Measurements from ENCODE around the gene PCDHGC3.

Gene PCDHGC3

GRCh38 chr5:141485321-141486055 lies 9.7 kb downstream of the PCDHGC3 start:
- no peak for DNase-seq

DNA sequence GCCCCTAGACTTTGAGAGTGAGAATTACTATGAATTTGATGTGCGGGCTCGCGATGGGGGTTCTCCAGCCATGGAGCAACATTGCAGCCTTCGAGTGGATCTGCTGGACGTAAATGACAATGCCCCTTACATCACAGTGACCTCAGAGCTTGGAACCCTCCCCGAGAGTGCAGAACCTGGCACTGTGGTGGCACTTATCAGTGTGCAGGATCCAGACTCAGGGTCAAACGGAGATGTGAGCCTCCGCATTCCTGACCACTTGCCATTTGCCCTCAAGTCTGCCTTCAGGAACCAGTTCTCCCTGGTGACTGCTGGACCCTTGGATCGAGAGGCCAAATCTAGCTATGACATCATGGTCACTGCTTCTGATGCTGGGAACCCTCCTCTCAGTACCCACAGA lies 10.3 kb downstream of the PCDHGC3 start:
- DNase-seq: no peak

- no peak for DNase-seq
These were observed 11.4 kb downstream of the PCDHGC3 start for GRCh38 chr5:141487131-141487530.

GRCh38 chr5:141488591-141489561 lies 13.1 kb downstream of the PCDHGC3 start, which contains the start of gene PCDHGC5:
TSS of gene PCDHGC5 (plus strand) at chr5:141489081. CDS start at chr5:141489241, 160 bp downstream.
- no peak for DNase-seq

- DNase-seq: no peak
These were observed 14.1 kb downstream of the PCDHGC3 start for GRCh38 chr5:141489841-141490240.

- no peak for DNase-seq
These were observed 14.5 kb downstream of the PCDHGC3 start for GRCh38 chr5:141490271-141490670.

DNA sequence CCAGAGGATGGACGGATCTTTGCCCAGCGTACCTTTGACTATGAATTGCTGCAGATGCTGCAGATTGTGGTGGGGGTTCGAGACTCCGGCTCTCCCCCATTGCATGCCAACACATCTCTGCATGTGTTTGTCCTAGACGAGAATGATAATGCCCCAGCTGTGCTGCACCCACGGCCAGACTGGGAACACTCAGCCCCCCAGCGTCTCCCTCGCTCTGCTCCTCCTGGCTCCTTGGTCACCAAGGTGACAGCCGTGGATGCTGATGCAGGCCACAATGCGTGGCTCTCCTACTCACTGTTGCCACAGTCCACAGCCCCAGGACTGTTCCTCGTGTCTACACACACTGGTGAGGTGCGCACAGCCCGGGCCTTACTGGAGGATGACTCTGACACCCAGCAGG lies 15.0 kb downstream of the PCDHGC3 start:
- DNase-seq: no peak

DNA sequence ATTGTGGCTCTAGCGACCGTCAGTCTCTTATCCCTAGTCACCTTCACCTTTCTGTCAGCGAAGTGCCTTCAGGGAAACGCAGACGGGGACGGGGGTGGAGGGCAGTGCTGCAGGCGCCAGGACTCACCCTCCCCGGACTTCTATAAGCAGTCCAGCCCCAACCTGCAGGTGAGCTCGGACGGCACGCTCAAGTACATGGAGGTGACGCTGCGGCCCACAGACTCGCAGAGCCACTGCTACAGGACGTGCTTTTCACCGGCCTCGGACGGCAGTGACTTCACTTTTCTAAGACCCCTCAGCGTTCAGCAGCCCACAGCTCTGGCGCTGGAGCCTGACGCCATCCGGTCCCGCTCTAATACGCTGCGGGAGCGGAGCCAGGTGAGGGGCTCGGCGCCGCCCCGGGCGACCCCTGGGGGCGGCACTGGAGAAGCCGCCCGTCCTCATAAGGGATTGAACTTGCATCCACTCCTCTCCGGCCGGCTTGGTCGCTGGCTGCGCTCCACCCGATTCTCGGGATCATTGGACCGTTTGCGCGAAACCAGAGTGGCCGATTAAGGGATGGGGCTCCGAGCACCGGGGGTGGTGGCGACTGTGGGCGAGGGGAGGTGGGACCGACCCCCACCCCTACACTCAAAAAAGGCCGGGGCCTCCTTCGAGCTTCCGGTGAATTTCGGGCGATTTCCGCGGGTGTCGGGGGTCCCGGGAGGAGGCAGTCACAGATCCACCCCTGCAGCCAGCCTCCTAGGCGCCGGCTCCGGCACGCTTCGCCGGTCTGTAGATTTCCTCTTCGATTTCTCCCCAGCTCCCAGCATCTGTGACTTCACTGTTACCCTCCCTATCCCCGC lies 15.8 kb downstream of the PCDHGC3 start:
- no peak for DNase-seq

DNA sequence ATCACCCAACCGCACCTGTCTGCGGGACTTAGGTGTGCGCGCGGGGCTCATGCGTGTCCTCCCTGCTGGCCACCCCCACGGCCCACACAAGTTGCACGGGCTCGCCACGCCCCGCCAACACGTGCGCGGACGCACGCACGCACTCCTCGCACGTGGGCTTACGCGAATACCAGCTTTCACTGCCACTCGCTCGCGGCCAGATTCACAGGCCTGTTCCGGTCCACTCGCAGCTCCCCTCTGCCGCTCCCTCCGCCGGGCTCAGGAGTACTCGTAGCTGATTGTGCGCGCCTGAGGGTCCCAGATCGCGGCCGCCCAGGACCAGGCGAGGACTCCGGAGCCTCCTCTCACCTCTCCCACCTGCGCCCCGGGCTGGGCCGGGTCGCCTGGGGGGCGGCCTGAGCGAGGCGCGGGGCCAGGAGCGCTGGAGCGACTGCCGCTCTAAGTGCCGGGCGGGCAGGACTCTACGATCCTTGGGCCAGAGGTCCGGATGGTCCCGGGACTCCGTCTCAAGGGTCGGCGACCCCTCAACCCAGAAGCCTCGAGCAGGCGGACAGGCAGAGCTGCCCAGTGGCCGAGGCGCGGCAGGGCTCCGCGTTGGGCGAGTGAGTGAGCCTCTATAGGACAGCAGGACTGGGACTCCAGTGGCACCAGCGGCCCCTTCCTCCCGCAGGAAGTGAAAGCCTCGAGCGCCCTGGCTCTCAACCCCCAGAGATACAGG lies 16.6 kb downstream of the PCDHGC3 start:
- no peak for DNase-seq

GRCh38 chr5:141493500-141494422 lies 18.0 kb downstream of the PCDHGC3 start:
- no peak for DNase-seq

GRCh38 chr5:141494761-141495452 lies 19.1 kb downstream of the PCDHGC3 start:
- DNase-seq: no peak

DNA sequence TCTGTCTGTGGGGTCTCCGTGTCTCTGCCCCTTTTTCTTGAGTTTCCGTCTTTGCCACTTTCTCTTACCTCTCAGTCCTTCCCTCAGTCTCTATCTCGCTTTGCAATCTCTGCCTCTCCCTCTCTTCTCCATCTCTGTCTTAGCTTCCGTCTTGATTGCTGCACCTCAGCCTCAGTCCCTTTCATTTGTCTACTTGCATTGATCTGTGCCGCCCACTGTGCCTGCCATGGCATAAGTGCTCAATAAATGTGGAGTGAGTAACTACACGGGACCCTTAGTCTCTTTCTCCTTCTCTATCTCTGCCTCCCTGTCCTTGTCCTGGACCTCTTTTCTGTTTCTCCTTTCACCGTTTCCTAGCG lies 19.7 kb downstream of the PCDHGC3 start:
- no peak for DNase-seq

DNA sequence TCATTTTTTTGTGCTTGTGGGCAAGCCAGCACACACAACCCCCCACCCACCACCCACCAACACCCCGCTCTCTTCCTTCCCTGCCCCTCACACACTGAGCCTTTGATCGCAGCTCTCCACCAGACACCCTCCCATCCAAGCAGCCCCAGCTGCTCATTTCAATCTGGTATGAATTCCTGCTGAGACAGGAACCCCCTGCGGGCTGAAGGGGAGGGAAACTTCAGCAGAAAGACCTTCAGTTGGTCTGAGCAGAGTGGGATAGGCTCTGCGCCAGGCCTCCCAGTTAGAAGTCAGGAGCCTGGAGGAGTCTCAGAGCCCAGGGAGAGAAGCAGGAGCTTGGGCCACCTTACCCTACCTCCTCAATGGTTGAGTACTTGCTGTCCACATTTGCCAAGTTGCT lies 20.3 kb downstream of the PCDHGC3 start:
- DNase-seq: no peak

DNA sequence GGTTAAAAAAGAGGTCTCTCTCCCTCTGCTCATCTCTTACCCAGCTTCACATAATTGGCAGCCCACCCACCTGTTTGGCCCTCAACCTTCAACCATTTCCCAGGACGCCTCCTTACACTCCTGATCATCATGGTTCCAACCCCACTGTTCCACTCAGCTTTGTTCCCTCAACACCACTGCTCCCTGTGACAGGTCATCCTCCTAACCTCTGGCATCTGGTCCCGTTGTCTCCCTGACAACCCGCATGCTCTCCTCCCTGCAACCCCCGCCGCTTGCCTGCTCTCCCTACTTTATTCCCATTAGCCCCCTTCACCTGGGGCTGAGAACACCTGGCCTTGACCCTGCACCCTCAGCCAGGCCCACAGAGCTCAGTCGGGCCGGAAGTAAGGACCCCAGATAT lies 26.0 kb downstream of the PCDHGC3 start:
- no peak for DNase-seq

DNA sequence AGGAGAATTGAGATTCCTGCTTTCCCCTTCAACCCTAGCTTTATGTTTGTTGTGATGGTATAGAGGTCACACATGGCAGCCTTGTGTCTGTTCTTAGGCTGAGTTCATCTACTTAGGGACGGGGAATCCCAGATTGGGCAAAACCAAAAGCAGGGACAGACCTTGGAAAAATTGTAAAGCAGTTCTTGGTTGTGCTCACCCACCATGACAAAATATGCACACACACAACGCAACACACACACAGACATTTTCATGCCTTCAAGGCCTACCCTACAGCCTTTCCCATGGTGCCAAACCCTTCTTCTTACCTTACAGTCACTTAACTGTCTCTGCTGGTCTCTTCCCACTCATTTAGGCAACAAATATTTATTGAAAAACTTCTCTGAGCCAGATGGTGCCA lies 27.9 kb downstream of the PCDHGC3 start:
- no peak for DNase-seq

- no peak for DNase-seq
These were observed 28.4 kb downstream of the PCDHGC3 start for GRCh38 chr5:141504216-141504615.

GRCh38 chr5:141506381-141507155 lies 30.8 kb downstream of the PCDHGC3 start:
- no peak for DNase-seq

- DNase-seq: no peak
These were observed 31.8 kb downstream of the PCDHGC3 start for GRCh38 chr5:141507387-141508091.

DNA sequence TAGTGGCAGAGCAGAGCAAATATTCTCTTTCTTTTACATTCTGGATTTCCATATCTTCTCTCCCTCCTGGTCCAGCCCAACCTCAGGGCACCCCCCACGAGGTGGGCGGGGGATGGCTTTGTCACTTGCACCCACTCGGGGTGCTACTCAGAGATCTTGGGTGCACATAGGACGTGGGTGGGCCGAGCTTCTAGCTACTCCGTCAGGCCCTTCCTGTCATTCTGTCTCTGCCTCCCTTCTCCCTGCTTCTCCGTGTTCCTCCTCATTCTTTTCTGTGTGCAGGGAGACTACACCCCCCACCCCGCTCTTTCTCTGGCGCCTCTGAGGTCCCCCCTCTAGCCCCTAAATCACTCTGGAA lies 32.7 kb downstream of the PCDHGC3 start:
- DNase-seq: no peak
